Upper lobe of left lung (tissue), 6 donors: ENCODE measurements around the gene CFAP299. TPM values are rescaled to one million over a fixed set of nuclear protein-coding genes. Genes with fewer than 3 reads are reported as not detected.

Experiments
- ATAC-seq, 2 donors: fragments of 200-7000 bp; cut with Tn5 transposase; one replicate each; pipeline ENCODE4 v1.9.1; 2022; ENCODE audit warnings: mild to moderate bottlenecking in 2 of 2, moderate library complexity in 2 of 2; ENCODE audit not compliant: low FRiP score in 2 of 2
- DNase-seq, 2 donors: peaks; one replicate each; pipeline ENCODE4 v3.0.0-alpha.2; 2019 to 2020
- H3K27ac ChIP-seq, 4 donors: fragments of 200-600 bp; sonication (generic); one replicate each; pipeline ENCODE4 v1.5.1; 2016 to 2019
- H3K27me3 ChIP-seq, 4 donors: fragments of 200-600 bp; sonication (generic); one replicate each; pipeline ENCODE4 v1.5.1; 2017 to 2019
- H3K36me3 ChIP-seq, 4 donors: fragments of 200-600 bp; sonication (generic); one replicate each; pipeline ENCODE4 v1.5.1; 2016 to 2019
- H3K4me1 ChIP-seq, 4 donors: fragments of 200-600 bp; sonication (generic); one replicate each; pipeline ENCODE4 v1.5.1; 2018 to 2019
- H3K4me3 ChIP-seq, 4 donors: fragments of 200-600 bp; sonication (generic); one replicate each; pipeline ENCODE4 v1.5.1; 2017 to 2019; ENCODE audit warnings: mild to moderate bottlenecking in 2 of 4, moderate library complexity in 1 of 4
- H3K9me3 ChIP-seq, 4 donors: fragments of 200-600 bp; sonication (generic); one replicate each; pipeline ENCODE4 v1.5.1; 2018 to 2019
- CTCF ChIP-seq, 6 experiments: fragments of 450-650 bp in 4 of 6; fragments of 200-600 bp in 2 of 6; sonication (generic) in 2 of 6; IDR thresholded peaks; one replicate each; pipeline ENCODE4 v1.5.1; 2016 to 2019; ENCODE audit warnings: antibody characterized with exemption in 6 of 6
- EP300 ChIP-seq, 4 donors: sonication (generic); formaldehyde crosslinking; IDR thresholded peaks; one replicate each; pipeline ENCODE4 v1.5.1; 2017; ENCODE audit warnings: antibody characterized with exemption in 4 of 4, control low read depth in 2 of 4
- POLR2A ChIP-seq, 4 donors: fragments of 450-650 bp; IDR thresholded peaks; one replicate each; pipeline ENCODE4 v1.5.1; 2016 to 2017; ENCODE audit warnings: antibody characterized with exemption in 4 of 4, mild to moderate bottlenecking in 2 of 4
- POLR2AphosphoS5 ChIP-seq, 2 donors: sonication (generic); formaldehyde crosslinking; IDR thresholded peaks; one replicate each; pipeline ENCODE4 v1.5.1; 2017; ENCODE audit warnings: antibody characterized with exemption in 2 of 2
- WGBS, 2 donors: methylation state at CpG; one replicate each; pipeline ENCODE4 v1.1.5; 2017 to 2018; 5-methylcytosine and 5-hydroxymethylcytosine counted together
- total RNA-seq, 6 donors: library from RNA; depleted of rRNA in 4 of 6; stranded (reverse); fragments of >200 nt in 4 of 6; gene quantifications; one replicate each; pipeline versions ENCODE4 v1.1.0 to v1.2.1, GENCODE V29; 2016 to 2021
- donor health status: DM: no; HTN: no; CAD: no; lungs with moderate emphysema.
- donor health status: DM: no; HTN: yes; CAD: no; lungs with severe emphysema.

The CFAP299 gene
- total RNA-seq, 6 donors from 2014 or later: 0.46 to 31.6 (median 3.9) TPM

GRCh38 chr4:80587871-80588385 is 252.4 kb downstream of the CFAP299 start:
- Histone ChIP-seq H3K36me3 (no peaks in the 10 kb centered on the region), H3K9me3 (no peaks in the 10 kb centered on the region), H3K27me3 (no peaks in the 10 kb centered on the region), H3K4me3 (no peak overlapping the region), H3K27ac (no peak overlapping the region), H3K4me1 (no peaks in the 10 kb centered on the region)
- TF ChIP-seq POLR2A (IDR thresholded peaks at IDR 0.05): no peak
- no peak for TF ChIP-seq EP300 (IDR thresholded peaks at IDR 0.05)
- no peak for TF ChIP-seq CTCF (IDR thresholded peaks at IDR 0.05)
- TF ChIP-seq POLR2AphosphoS5 (IDR thresholded peaks at IDR 0.05): no peak
- ATAC-seq: no peak
- DNase-seq: no peak
- 51 to 54% methylated on average over 2 of the region's 2 CpGs for WGBS, 2 donors

DNA sequence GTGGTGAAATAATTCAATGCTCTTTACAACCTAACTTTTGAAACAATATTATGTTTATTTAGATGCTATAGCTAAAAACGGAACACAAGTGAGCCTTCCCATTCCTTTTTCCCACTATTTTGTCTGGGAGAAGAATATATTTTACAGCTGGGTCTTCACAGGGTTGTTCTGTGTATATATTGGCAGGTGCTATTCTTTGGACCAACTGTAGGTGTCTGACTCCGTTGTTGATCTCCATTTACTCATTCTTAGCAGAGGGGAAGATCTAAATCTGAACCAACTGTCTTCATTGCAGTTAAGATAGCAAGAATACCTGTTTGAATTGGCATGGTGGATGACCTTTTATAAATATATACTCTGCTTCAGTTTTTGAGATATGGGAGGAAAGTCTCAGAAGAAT is 257.4 kb downstream of the CFAP299 start:
- 35 to 48% methylated on average over 2 of the region's 2 CpGs for WGBS, 2 donors
- H3K27ac ChIP-seq: no peak overlapping the region
- TF ChIP-seq POLR2A (IDR thresholded peaks at IDR 0.05): no peak
- TF ChIP-seq CTCF (IDR thresholded peaks at IDR 0.05): peak in 1 of 6 experiments; percentile 7
- H3K36me3 ChIP-seq: no peaks in the 10 kb centered on the region
- ATAC-seq: no peak
- no peaks in the 10 kb centered on the region for H3K27me3 ChIP-seq
- H3K4me1 ChIP-seq: no peaks in the 10 kb centered on the region
- no peak overlapping the region for H3K4me3 ChIP-seq
- H3K9me3 ChIP-seq: no peaks in the 10 kb centered on the region
- DNase-seq: no peak

DNA sequence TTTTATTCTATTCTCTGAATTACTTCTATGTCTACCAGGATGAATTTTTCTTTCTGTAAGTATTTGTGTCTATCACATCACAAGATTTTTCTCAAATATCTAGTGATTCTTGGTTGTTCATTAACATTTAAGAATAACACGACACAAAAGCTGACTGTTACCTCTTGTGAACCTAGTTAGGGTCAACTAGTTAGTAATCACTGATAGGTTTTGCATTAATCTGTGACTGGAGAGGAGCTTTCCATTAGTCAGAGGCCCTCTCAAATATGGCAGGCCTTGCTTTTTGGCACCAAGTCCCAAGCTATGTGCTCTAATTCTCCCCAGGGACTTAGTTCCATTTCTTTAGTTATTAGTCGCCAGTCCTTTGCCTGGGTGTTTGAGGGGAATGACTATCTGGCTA is 259.2 kb downstream of the CFAP299 start:
- ATAC-seq (no peak), DNase-seq (no peak)
- Histone ChIP-seq H3K27me3 (no peaks in the 10 kb centered on the region), H3K4me3 (no peak overlapping the region), H3K27ac (no peak overlapping the region), H3K9me3 (no peaks in the 10 kb centered on the region), H3K4me1 (no peaks in the 10 kb centered on the region), H3K36me3 (no peaks in the 10 kb centered on the region)
- WGBS, 2 donors: 84 to 96% methylated on average over 2 of the region's 2 CpGs
- TF ChIP-seq POLR2A (IDR thresholded peaks at IDR 0.05): no peak
- TF ChIP-seq POLR2AphosphoS5 (IDR thresholded peaks at IDR 0.05): no peak
- TF ChIP-seq EP300 (IDR thresholded peaks at IDR 0.05): no peak
- TF ChIP-seq CTCF (IDR thresholded peaks at IDR 0.05): no peak

DNA sequence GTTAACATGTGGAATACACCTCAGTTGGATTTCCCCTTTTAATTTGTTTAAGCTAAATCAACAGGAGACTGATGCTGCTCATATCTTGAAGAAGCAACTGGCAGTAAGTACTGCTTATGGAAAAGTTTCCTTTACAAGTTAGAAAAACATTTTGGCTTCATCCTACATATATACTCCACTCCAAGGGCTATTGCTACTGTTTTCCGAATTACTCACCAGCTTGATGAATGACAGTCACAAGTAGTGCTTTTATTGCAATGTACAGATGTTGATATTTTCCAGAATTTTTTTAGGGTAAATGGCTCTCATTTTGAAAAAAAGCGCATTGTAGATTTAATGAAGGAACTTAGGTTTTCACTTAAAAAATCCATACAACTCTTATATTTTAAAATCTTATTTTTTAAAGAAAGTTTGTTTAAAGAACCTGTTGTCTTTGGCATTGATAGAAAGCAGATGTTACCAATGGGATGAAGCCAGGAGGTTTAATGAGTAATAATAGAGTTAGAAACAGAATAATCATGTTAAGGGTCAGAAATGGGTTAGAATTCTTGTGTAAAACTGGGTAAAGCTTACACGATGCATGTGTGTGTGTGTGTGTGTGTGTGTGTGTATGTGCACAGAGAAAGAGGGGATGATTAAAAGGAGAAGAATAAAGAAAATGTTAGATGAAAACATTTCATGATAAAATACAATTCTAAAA is 272.9 kb downstream of the CFAP299 start:
- TF ChIP-seq EP300 (IDR thresholded peaks at IDR 0.05): no peak
- no peak for TF ChIP-seq CTCF (IDR thresholded peaks at IDR 0.05)
- no peak for TF ChIP-seq POLR2A (IDR thresholded peaks at IDR 0.05)
- TF ChIP-seq POLR2AphosphoS5 (IDR thresholded peaks at IDR 0.05): no peak
- H3K9me3 ChIP-seq: no peaks in the 10 kb centered on the region
- no peaks in the 10 kb centered on the region for H3K36me3 ChIP-seq
- no peak overlapping the region for H3K4me3 ChIP-seq
- 81 to 86% methylated on average over 3 of the region's 3 CpGs for WGBS, 2 donors
- DNase-seq: no peak
- ATAC-seq: no peak
- no peaks in the 10 kb centered on the region for H3K27me3 ChIP-seq
- no peak overlapping the region for H3K27ac ChIP-seq
- H3K4me1 ChIP-seq: no peaks in the 10 kb centered on the region

DNA sequence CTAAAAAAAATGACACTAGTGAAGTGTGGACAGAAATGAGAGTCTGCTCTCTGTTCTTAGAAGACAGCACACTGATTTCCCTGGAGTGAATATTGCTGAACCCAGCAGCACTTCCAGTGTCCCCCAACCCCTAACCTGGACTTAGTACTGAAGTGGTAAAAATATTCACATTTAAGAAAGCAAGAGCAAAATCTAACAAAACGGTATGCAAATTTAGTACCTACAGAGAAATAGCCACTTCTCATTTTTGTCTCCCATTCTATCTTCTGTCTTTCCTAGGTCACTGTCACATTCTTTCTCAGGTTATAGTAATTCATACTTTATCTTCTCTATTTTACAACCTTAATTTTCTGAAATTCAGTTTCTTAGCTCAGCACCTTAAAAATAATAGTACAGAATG is 274.7 kb downstream of the CFAP299 start:
- H3K27me3 ChIP-seq: no peaks in the 10 kb centered on the region
- no peaks in the 10 kb centered on the region for H3K9me3 ChIP-seq
- TF ChIP-seq POLR2A (IDR thresholded peaks at IDR 0.05) (no peak), POLR2AphosphoS5 (IDR thresholded peaks at IDR 0.05) (no peak), CTCF (IDR thresholded peaks at IDR 0.05) (no peak), EP300 (IDR thresholded peaks at IDR 0.05) (no peak)
- ATAC-seq: no peak
- no peak overlapping the region for H3K4me3 ChIP-seq
- 83 to 90% methylated on average over 1 of the region's 1 CpG for WGBS, 2 donors
- no peaks in the 10 kb centered on the region for H3K36me3 ChIP-seq
- H3K4me1 ChIP-seq: no peaks in the 10 kb centered on the region
- no peak for DNase-seq
- H3K27ac ChIP-seq: no peak overlapping the region
